Natural killer cell treated with Interleukin-12 subunit alpha and Interleukin-12 subunit beta and Interleukin-15 and Interleukin-18, amount 100 ng/mL, for 72 hours (primary cell): Measurements from ENCODE around the gene VCX3B. TPM values are rescaled to one million over a fixed set of nuclear protein-coding genes. Genes with fewer than 3 reads are reported as not detected.
"Not testable (repeated sequence)": the region's sequence is repeated elsewhere in the genome, so short reads cannot be mapped to it uniquely, and the experiment has no call there.

Source experiments
- ATAC-seq, 2 donors: fragments of 150-1000 bp; cut with Tn5 transposase in 1 of 2; sonication (Bioruptor Pico), chemical (Tn5 transposase) in 1 of 2; 2 replicates each; pipeline ENCODE4 v1.10.0; 2021
- DNase-seq: peaks from one replicate; pipeline ENCODE4 v3.0.0; 2022; ENCODE audit warnings: low spot score
- H3K27ac Mint-ChIP-seq, 2 donors: 1 replicate in 1 of 2; 2 replicates in 1 of 2; pipeline ENCODE4 v1.8.0; 2022; ENCODE audit warnings: mixed read lengths in 2 of 2, mild to moderate bottlenecking in 1 of 2, moderate library complexity in 1 of 2
- H3K27me3 Mint-ChIP-seq, 2 donors: 1 replicate in 1 of 2; 2 replicates in 1 of 2; pipeline ENCODE4 v1.8.0; 2022; ENCODE audit warnings: mixed read lengths in 2 of 2
- H3K36me3 Mint-ChIP-seq: one replicate; pipeline ENCODE4 v1.8.0; 2022; ENCODE audit warnings: mixed read lengths
- H3K4me1 Mint-ChIP-seq, 2 donors: 1 replicate in 1 of 2; 2 replicates in 1 of 2; pipeline ENCODE4 v1.8.0; 2022; ENCODE audit warnings: low read depth in 2 of 2, mixed read lengths in 2 of 2, mild to moderate bottlenecking in 1 of 2
- H3K4me3 Mint-ChIP-seq: one replicate; pipeline ENCODE4 v1.8.0; 2022; ENCODE audit warnings: mixed read lengths
- H3K9me3 Mint-ChIP-seq: 2 replicates; pipeline ENCODE4 v1.8.0; 2022; ENCODE audit warnings: mixed read lengths
- total RNA-seq, 2 donors: library from RNA; stranded (reverse); gene quantifications; one replicate each; pipeline ENCODE4 v1.2.3, GENCODE V29; 2022

Gene VCX3B
- total RNA-seq, 2 donors from 2014 or later: not detected

GRCh38 chrX:8500203-8500602 lies 35.6 kb downstream of the VCX3B start:
- no peak overlapping the region for H3K27ac Mint-ChIP-seq
- ATAC-seq (no peak), DNase-seq (no peak)
- H3K9me3 Mint-ChIP-seq: no peaks in the 10 kb centered on the region
- no peak overlapping the region for H3K4me3 Mint-ChIP-seq
- H3K36me3 Mint-ChIP-seq: no peaks in the 10 kb centered on the region
- no peaks in the 10 kb centered on the region for H3K27me3 Mint-ChIP-seq
- no peaks in the 10 kb centered on the region for H3K4me1 Mint-ChIP-seq

DNA sequence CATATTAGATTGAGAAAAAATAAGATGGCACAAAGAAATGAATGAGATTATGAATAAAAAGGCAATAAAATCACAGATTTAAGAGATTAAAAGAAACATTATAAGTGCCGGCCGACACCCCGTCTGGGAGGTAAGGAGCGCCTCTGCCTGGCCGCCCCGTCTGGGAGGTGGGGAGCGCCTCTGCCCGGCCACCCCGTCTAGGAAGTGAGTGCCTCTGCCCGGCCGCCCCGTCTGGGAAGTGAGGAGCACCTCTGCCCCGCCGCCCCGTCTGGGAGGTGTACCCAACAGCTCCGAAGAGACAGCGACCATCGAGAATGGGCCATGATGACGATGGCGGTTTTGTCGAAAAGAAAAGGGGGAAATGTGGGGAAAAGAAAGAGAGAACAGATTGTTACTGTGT lies 37.5 kb downstream of the VCX3B start:
- H3K4me3 Mint-ChIP-seq, DNase-seq, H3K27ac Mint-ChIP-seq, ATAC-seq, H3K27me3 Mint-ChIP-seq, H3K9me3 Mint-ChIP-seq, H3K36me3 Mint-ChIP-seq, H3K4me1 Mint-ChIP-seq: not testable (repeated sequence)

- H3K9me3 Mint-ChIP-seq: no peaks in the 10 kb centered on the region
- H3K4me3 Mint-ChIP-seq: no peak overlapping the region
- no peak overlapping the region for H3K27ac Mint-ChIP-seq
- ATAC-seq: no peak
- H3K27me3 Mint-ChIP-seq: no peaks in the 10 kb centered on the region
- H3K4me1 Mint-ChIP-seq: no peaks in the 10 kb centered on the region
- no peak for DNase-seq
- H3K36me3 Mint-ChIP-seq: no peaks in the 10 kb centered on the region
These were observed 39.8 kb downstream of the VCX3B start for GRCh38 chrX:8504451-8504850.
